GM23248 (cell line): ENCODE measurements around the gene RGMA. TPM values are rescaled to one million over a fixed set of nuclear protein-coding genes. Genes with fewer than 3 reads are reported as not detected.

Experiments
- DNase-seq: peaks from one replicate; pipeline ENCODE4 v3.0.0-alpha.2; 2015
- H2AFZ ChIP-seq: fragments of 200-600 bp; sonication (generic); 2 replicates; pipeline ENCODE4 v1.6.1; 2016; ENCODE audit warnings: antibody characterized with exemption
- H3F3A ChIP-seq: fragments of 200-600 bp; sonication (generic); 2 replicates; pipeline ENCODE4 v1.6.1; 2016; ENCODE audit warnings: mild to moderate bottlenecking, antibody characterized with exemption, mixed run types; ENCODE audit not compliant: insufficient read depth
- H3K27ac ChIP-seq: fragments of 200-600 bp; sonication (generic); 2 replicates; pipeline ENCODE4 v1.5.1; 2016; ENCODE audit warnings: mild to moderate bottlenecking
- H3K27me3 ChIP-seq: fragments of 200-600 bp; sonication (generic); replicated peaks from 2 replicates; pipeline ENCODE4 v1.6.1; 2016; ENCODE audit warnings: mild to moderate bottlenecking; ENCODE audit not compliant: insufficient read depth
- H3K36me3 ChIP-seq: fragments of 200-600 bp; sonication (generic); 2 replicates; pipeline ENCODE4 v1.6.1; 2016; ENCODE audit warnings: low read depth, mild to moderate bottlenecking
- H3K4me1 ChIP-seq: fragments of 200-600 bp; sonication (generic); 2 replicates; pipeline ENCODE4 v1.6.1; 2016; ENCODE audit warnings: mild to moderate bottlenecking; ENCODE audit not compliant: insufficient read depth
- H3K4me2 ChIP-seq: fragments of 200-600 bp; sonication (generic); one replicate; pipeline ENCODE4 v1.6.1; 2016; ENCODE audit warnings: mild to moderate bottlenecking; ENCODE audit not compliant: unreplicated experiment
- H3K4me3 ChIP-seq: fragments of 200-600 bp; sonication (generic); 2 replicates; pipeline ENCODE4 v1.5.1; 2016; ENCODE audit warnings: mild to moderate bottlenecking
- H3K79me2 ChIP-seq: fragments of 200-600 bp; sonication (generic); 2 replicates; pipeline ENCODE4 v1.6.1; 2016; ENCODE audit warnings: mild to moderate bottlenecking; ENCODE audit not compliant: insufficient read depth
- H3K9ac ChIP-seq: fragments of 200-600 bp; sonication (generic); 2 replicates; pipeline ENCODE4 v1.6.1; 2016; ENCODE audit warnings: mild to moderate bottlenecking
- H3K9me2 ChIP-seq: fragments of 200-600 bp; sonication (generic); 2 replicates; pipeline ENCODE4 v1.6.1; 2016; ENCODE audit warnings: mixed run types, mild to moderate bottlenecking, moderate library complexity; ENCODE audit not compliant: insufficient read depth
- H3K9me3 ChIP-seq: fragments of 200-600 bp; sonication (generic); one replicate; pipeline ENCODE4 v1.6.1; 2017; ENCODE audit warnings: low read depth
- H4K20me1 ChIP-seq: fragments of 200-600 bp; sonication (generic); 2 replicates; pipeline ENCODE4 v1.6.0; 2016; ENCODE audit not compliant: insufficient read depth
- EZH2 ChIP-seq: fragments of 200-600 bp; sonication (generic); IDR thresholded peaks from 2 replicates; pipeline ENCODE4 v1.6.1; 2018; ENCODE audit warnings: antibody characterized with exemption, mild to moderate bottlenecking; ENCODE audit not compliant: insufficient read depth, poor library complexity, severe bottlenecking
- EZH2phosphoT487 ChIP-seq: fragments of 200-600 bp; sonication (generic); IDR thresholded peaks from 2 replicates; pipeline ENCODE4 v1.6.1; 2018; ENCODE audit warnings: antibody characterized with exemption, moderate library complexity, mild to moderate bottlenecking, low read depth; ENCODE audit not compliant: insufficient read depth
- WGBS, 2 experiments: methylation state at CpG; one replicate each; pipeline ENCODE4 v1.1.6; 2015 to 2017; ENCODE audit warnings: low lambda C conversion rate in 2 of 2, low coverage in 1 of 2; ENCODE audit errors: missing lambda C conversion rate in 2 of 2; 5-methylcytosine and 5-hydroxymethylcytosine counted together
- in situ Hi-C: fragments of 300-500 bp; cut with MboI; formaldehyde crosslinking; loops from 2 replicates; pipeline ENCODE4 v1.15.0; 2020
- polyA plus RNA-seq: library from polyadenylated mRNA; unstranded; fragments of >200 nt; fragmentation: Nextera tagmentation; extraction: Ambion mirVana; gene quantifications from 2 replicates; pipeline ENCODE4 v1.2.1, GENCODE V29; 2016
- total RNA-seq: library from RNA; depleted of rRNA; stranded (reverse); fragments of >200 nt; shearing (Covaris generic); gene quantifications from 2 replicates; pipeline ENCODE4 v1.2.3, GENCODE V29; 2014

RGMA gene
- total and polyA plus RNA-seq, 2 experiments from 2014 or later, result 0.76 to 0.84 TPM

DNA sequence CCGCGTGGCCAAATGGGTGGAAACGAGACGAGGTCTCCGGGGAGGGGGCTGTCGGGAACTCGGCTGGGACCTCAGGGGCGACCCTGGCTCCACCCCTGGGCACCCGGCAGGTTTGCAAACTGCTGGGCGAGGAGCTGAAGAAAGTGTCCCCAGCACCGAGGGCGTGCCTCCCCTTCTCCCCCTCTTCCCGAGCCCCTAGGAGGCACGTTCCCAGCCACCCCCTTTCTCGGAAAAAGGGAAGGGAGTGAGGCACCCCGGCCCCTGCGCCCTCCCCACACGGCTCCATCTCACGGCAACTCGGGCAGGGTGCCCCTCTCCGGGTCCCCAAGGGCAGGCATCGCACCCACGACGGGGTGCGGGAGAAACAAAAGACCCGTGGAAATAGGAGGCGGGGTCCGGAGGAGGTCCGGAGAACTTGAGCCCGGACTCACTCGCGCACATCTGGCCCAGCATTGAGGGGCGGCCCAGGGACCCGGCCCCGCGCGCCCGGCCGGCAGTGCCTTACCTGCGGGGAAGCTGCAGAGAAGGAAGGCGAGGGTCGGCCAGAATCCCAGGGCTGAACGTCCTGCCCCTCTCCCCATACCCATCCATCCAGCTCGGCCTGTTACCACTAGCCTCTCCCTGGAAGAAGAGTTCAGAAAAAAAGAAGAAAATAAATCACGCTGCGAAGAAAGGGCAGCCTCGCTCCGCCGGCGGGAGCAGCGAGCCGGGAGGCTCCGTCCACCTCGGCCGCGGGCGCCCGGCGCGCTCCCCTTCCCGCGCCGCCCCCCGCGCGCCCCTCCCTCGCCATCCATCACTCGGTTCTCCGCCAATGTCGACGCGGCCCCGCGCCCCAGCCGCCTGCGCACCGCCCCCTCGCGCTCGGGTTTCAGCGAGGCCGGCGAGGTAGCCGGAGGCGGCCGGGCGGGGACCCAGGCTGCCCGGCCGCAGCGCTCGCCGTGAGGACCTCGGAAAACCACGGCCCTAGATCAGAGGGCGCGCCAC lies 16.3 kb downstream of the RGMA start:
- Histone ChIP-seq H3K79me2 (no peaks in the 10 kb centered on the region), H3K9ac (peak overlapping the region; percentile 37), H3K27me3 (peaks cover 25% of the 10 kb centered on the region), H3K36me3 (no peaks in the 10 kb centered on the region), H3K4me2 (peak overlapping the region; percentile 84), H3K27ac (no peak overlapping the region), H3K9me3 (no peaks in the 10 kb centered on the region), H3K4me3 (peak overlapping the region; percentile 69), H3K9me2 (no peaks in the 10 kb centered on the region), H3F3A (no peaks in the 10 kb centered on the region), H2AFZ (peak overlapping the region; percentile 82), H3K4me1 (0 out of 2 replicates have a peak, but pooled peaks cover 5% of the 10 kb centered on the region), H4K20me1 (no peaks in the 10 kb centered on the region)
- in situ Hi-C loops, result no loop called here
- peak; percentile 51 for DNase-seq
- no peak for TF ChIP-seq EZH2phosphoT487
- TF ChIP-seq EZH2, result peak; percentile 60
- 1 to 2% methylated on average over 49 to 96 of the region's 96 CpGs for WGBS, 2 experiments

GRCh38 chr15:93072011-93072410 lies 17.0 kb downstream of the RGMA start:
- Histone ChIP-seq H3K9me2 (no peaks in the 10 kb centered on the region), H3F3A (no peaks in the 10 kb centered on the region), H3K4me1 (0 out of 2 replicates have a peak, but pooled peaks cover 5% of the 10 kb centered on the region), H3K9me3 (no peaks in the 10 kb centered on the region), H2AFZ (peak overlapping the region; percentile 82), H3K36me3 (no peaks in the 10 kb centered on the region), H3K79me2 (no peaks in the 10 kb centered on the region), H3K27me3 (peaks cover 25% of the 10 kb centered on the region), H3K4me3 (peak overlapping the region; percentile 69), H3K9ac (peak overlapping the region; percentile 37), H3K4me2 (peak overlapping the region; percentile 84), H3K27ac (no peak overlapping the region), H4K20me1 (no peaks in the 10 kb centered on the region)
- 0 to 3% methylated on average over 10 of the region's 10 CpGs for WGBS, 2 experiments
- DNase-seq, result peak; percentile 58
- in situ Hi-C loops, result no loop called here
- TF ChIP-seq EZH2 (no peak), EZH2phosphoT487 (no peak)

DNA sequence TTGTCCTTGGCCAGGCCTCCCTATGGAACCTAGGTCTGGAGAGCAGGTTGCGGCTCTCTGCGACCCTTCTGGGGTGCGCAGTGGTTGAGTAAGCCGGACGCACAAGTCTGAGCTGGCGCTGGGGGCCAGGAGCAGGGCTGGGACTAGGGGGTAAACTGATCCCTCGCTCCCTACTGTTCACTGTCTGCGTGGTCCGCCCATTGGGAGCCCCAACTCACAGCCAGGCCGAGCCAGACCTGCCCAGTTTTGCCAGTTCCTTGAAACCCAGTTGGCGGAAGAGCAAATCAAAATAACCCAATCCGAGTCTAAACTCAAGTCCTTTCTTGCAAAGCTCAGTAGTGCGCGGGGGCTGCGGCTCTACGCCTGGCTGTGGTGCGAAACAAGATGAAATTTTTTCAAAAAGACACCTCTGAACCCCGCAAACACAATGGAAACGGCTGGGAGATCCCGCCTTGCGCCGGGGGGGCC lies 17.5 kb downstream of the RGMA start:
- peak overlapping the region; percentile 84 for H3K4me2 ChIP-seq
- 0 out of 2 replicates have a peak, but pooled peaks cover 5% of the 10 kb centered on the region for H3K4me1 ChIP-seq
- H3K79me2 ChIP-seq, result no peaks in the 10 kb centered on the region
- TF ChIP-seq EZH2 (no peak), EZH2phosphoT487 (no peak)
- WGBS, 2 experiments, result 6 to 7% methylated on average over 22 of the region's 22 CpGs
- H3F3A ChIP-seq, result no peaks in the 10 kb centered on the region
- no peaks in the 10 kb centered on the region for H3K9me3 ChIP-seq
- H3K9ac ChIP-seq, result peak overlapping the region; percentile 37
- peak overlapping the region; percentile 69 for H3K4me3 ChIP-seq
- peaks cover 21% of the 10 kb centered on the region for H3K27me3 ChIP-seq
- H2AFZ ChIP-seq, result peak overlapping the region; percentile 82
- in situ Hi-C loops, result no loop called here
- DNase-seq, result peak; percentile 29
- no peaks in the 10 kb centered on the region for H3K9me2 ChIP-seq
- no peaks in the 10 kb centered on the region for H4K20me1 ChIP-seq
- no peaks in the 10 kb centered on the region for H3K36me3 ChIP-seq
- no peak overlapping the region for H3K27ac ChIP-seq

- Histone ChIP-seq H3K4me2 (no peak overlapping the region), H3K4me3 (no peak overlapping the region), H3F3A (no peaks in the 10 kb centered on the region), H3K79me2 (no peaks in the 10 kb centered on the region), H3K36me3 (no peaks in the 10 kb centered on the region), H3K27ac (no peak overlapping the region), H4K20me1 (no peaks in the 10 kb centered on the region), H3K9ac (no peak overlapping the region), H3K9me3 (no peaks in the 10 kb centered on the region), H3K4me1 (0 out of 2 replicates have a peak, but pooled peaks cover 5% of the 10 kb centered on the region), H3K9me2 (no peaks in the 10 kb centered on the region), H2AFZ (no peak overlapping the region), H3K27me3 (peaks cover 21% of the 10 kb centered on the region; the same call in 1 of the 2 replicates)
- 65 to 69% methylated on average over 10 of the region's 10 CpGs for WGBS, 2 experiments
- TF ChIP-seq EZH2, result no peak
- no peak for TF ChIP-seq EZH2phosphoT487
- no peak for DNase-seq
- in situ Hi-C loops, result no loop called here
These were observed 18.3 kb downstream of the RGMA start for GRCh38 chr15:93070551-93071296.
